Erythroblast (primary cell): ENCODE data around the gene XRCC1.
"Not testable (repeated sequence)": the region's sequence is repeated elsewhere in the genome, so short reads cannot be mapped to it uniquely, and the experiment has no call there.

Experiments
- GATA1 ChIP-seq: IDR thresholded peaks from 2 replicates; pipeline ENCODE4 v1.6.1; 2011; ENCODE audit warnings: low read depth, mild to moderate bottlenecking, control low read depth, low read length, moderate library complexity
- POLR2A ChIP-seq: IDR thresholded peaks from 2 replicates; pipeline ENCODE4 v1.6.1; 2011; ENCODE audit warnings: mild to moderate bottlenecking, low read length

DNA sequence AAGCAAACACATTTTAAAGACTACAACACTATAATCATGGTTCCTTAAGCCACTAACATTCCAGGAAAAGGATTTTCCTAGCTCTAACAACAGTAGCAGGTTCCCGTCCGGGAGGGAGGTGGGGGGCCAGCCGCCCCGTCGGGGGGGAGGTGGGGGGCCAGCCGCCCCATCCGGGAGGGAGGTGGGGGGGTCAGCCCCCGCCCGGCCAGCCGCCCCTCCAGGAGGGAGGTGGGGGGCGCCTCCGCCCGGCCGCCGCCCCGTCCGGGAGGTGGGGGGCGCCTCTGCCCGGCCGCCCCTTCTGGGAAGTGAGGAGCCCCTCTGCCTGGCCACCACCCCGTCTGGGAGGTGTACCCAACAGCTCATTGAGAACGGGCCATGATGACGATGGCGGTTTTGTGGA is 27.4 kb downstream of the XRCC1 start:
- not testable (repeated sequence) for TF ChIP-seq POLR2A, GATA1
